IPS-20b (cell line): ENCODE measurements around the gene MYBL2.

Experiments used
- H3K27ac ChIP-seq: one replicate; pipeline ENCODE4 v1.5.1; 2013; ENCODE audit warnings: low read length
- H3K27me3 ChIP-seq: 2 replicates; pipeline ENCODE4 v1.6.1; 2013; ENCODE audit warnings: mild to moderate bottlenecking, low read length, inconsistent platforms; ENCODE audit not compliant: insufficient read depth
- H3K36me3 ChIP-seq: 2 replicates; pipeline ENCODE4 v1.6.1; 2013; ENCODE audit warnings: low read depth, mild to moderate bottlenecking, inconsistent platforms, low read length, moderate library complexity; ENCODE audit not compliant: insufficient read depth
- H3K4me1 ChIP-seq: 2 replicates; pipeline ENCODE4 v1.6.1; 2013; ENCODE audit warnings: mild to moderate bottlenecking, control low read depth, inconsistent platforms, low read length, moderate library complexity; ENCODE audit not compliant: insufficient read depth
- H3K4me3 ChIP-seq: 2 replicates; pipeline ENCODE4 v1.5.1; 2013; ENCODE audit warnings: mild to moderate bottlenecking, low read length, inconsistent platforms
- H3K9ac ChIP-seq: 2 replicates; pipeline ENCODE4 v1.6.1; 2013; ENCODE audit warnings: low read depth, mild to moderate bottlenecking, inconsistent platforms, low read length, moderate library complexity
- H3K9me3 ChIP-seq: 2 replicates; pipeline ENCODE4 v1.6.1; 2013; ENCODE audit warnings: mild to moderate bottlenecking, low read depth, low read length, inconsistent platforms; ENCODE audit not compliant: insufficient read depth

MYBL2 gene

DNA sequence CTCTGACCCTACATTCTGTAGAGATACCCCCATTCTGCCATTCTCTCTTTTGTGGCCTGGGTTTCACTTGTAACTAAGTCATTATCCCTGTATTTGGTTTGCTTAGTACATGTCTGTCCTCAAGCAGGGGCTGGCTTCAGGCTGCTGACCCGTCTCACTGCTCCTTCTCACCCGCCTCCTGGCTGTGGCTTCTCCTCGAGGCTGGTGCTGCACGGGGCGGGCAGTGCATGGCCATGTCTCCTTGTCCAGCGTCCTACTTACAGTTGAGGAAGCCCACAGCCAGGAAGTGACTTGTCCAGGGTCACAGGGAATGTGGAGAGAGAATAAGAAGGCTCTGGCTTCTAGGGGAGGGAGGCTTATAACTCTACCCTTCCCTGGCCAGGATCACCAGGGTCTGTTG is 48.6 kb downstream of the MYBL2 start:
- Histone ChIP-seq H3K9me3 (no peaks in the 10 kb centered on the region), H3K4me3 (no peak overlapping the region), H3K4me1 (no peaks in the 10 kb centered on the region), H3K36me3 (peaks cover 68% of the 10 kb centered on the region), H3K27me3 (no peaks in the 10 kb centered on the region), H3K9ac (no peak overlapping the region), H3K27ac (no peak overlapping the region)

DNA sequence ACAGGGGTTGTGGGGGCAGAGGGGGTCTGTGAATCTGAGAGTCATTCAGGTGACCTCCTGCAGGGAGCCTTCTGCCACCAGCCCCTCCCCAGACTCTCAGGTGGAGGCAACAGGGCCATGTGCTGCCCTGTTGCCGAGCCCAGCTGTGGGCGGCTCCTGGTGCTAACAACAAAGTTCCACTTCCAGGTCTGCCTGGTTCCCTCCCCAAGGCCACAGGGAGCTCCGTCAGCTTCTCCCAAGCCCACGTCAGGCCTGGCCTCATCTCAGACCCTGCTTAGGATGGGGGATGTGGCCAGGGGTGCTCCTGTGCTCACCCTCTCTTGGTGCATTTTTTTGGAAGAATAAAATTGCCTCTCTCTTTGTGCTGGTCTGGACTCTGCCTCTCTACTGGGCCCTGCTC is 49.2 kb downstream of the MYBL2 start:
- Histone ChIP-seq H3K27ac (no peak overlapping the region), H3K9ac (no peak overlapping the region), H3K4me3 (no peak overlapping the region), H3K36me3 (peaks cover 62% of the 10 kb centered on the region), H3K9me3 (no peaks in the 10 kb centered on the region), H3K4me1 (no peaks in the 10 kb centered on the region; the same call in 1 of the 2 replicates), H3K27me3 (no peaks in the 10 kb centered on the region)

DNA sequence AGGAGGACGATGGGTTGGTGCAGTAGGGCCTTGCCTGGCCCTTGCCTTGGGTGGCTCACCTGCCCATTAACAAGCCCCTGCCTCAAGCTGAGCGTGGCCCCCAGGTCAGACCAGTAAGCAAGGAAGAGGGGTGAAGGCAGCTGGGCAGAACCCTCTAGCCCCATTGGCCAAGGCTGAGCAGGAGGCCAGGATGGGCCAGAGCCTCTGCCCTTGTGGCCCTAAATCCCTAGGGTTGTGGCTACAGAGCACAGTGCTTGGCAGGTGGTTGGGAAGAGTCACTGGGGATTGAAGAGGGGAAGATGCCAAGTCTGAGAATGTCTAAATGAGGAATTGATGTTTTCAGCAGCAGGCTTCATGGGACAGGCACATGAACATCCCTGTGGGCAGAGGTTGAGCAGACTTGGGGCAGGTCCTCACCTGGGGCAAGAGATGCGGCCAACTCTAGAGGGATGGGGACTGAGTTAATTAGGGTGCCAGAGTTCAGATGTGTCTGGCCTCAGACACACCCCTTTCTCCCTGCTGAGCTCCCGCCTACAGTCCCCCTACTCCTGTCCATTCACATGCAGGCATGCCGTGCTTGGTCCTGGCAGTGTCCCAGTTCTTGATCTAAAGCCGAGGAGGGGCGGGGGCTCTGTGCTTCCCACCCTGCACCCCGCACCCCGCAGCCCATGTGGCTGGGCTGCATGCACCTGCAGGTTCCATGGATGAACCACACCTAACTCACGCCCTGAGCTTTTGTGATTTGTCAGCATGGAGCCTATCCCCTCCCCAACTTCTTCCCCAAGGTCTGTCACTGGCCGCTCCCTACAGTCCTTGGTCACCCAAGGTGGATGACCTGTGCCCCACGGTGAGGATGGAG is 50.1 kb downstream of the MYBL2 start:
- Histone ChIP-seq H3K9ac (no peak overlapping the region), H3K9me3 (no peaks in the 10 kb centered on the region), H3K4me3 (no peak overlapping the region), H3K27me3 (no peaks in the 10 kb centered on the region), H3K27ac (no peak overlapping the region), H3K36me3 (peaks cover 53% of the 10 kb centered on the region), H3K4me1 (no peaks in the 10 kb centered on the region; the same call in 1 of the 2 replicates)

DNA sequence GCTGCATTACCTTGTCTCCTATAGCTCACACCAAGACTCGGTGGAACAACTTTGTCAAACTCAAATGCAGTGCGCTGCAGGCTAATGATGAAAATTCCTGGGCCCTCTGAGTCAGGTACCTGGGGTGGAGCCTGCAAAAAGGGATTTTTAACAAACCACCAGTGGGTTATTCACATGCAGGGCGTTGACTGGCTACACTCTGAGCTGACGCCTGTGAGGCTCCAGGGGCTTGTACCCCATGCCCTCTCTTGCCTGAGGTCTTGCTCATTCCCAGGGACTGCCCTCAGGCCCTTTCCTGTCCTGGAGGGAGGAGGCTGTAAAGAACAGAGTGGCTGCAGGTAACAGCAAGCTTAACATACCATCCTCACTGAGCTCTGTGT is 50.7 kb downstream of the MYBL2 start:
- Histone ChIP-seq H3K9ac (no peak overlapping the region), H3K27ac (no peak overlapping the region), H3K4me3 (no peak overlapping the region), H3K36me3 (peaks cover 48% of the 10 kb centered on the region), H3K4me1 (no peaks in the 10 kb centered on the region; the same call in 1 of the 2 replicates), H3K27me3 (no peaks in the 10 kb centered on the region), H3K9me3 (no peaks in the 10 kb centered on the region)

DNA sequence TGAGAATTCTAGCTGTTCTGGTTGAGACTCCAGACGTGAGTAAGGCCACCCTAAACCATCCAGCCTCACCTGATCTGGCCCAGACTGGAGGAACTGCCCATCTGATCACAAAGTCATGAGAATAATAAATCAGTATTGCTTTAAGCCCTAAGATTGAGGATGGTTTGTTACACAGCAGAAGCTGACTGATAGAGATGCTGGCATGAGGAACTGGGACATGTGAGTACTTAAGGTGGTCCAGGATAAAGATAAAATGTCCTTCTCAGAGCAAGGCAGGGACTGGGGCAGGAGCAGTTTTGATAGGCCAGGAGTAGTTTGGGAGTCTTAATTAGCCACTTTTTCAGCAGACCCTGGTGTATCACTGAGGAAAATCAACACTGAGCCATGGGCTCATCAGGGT is 53.1 kb downstream of the MYBL2 start:
- H3K4me3 ChIP-seq = no peak overlapping the region
- H3K9me3 ChIP-seq = no peaks in the 10 kb centered on the region
- no peak overlapping the region for H3K27ac ChIP-seq
- no peaks in the 10 kb centered on the region; the same call in 1 of the 2 replicates for H3K4me1 ChIP-seq
- H3K27me3 ChIP-seq = no peaks in the 10 kb centered on the region
- no peak overlapping the region for H3K9ac ChIP-seq
- peaks cover 27% of the 10 kb centered on the region for H3K36me3 ChIP-seq

DNA sequence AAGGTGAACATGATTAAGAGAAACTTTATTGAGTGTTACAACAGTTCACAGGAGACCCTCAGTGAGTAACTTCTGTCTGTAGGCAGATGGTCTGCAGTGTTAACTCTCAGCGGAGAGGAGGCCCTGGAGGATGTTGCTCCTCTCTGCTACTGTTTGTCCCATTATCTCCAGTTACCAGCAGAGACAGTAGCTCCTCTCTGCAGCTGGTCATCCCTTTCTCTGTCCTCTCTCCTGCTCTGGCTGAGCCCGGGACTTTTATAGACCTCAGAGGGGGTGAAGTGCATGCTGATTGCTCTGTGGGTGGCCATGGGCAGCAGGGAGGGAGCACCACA is 54.1 kb downstream of the MYBL2 start:
- Histone ChIP-seq H3K9ac (no peak overlapping the region), H3K27me3 (no peaks in the 10 kb centered on the region), H3K4me1 (no peaks in the 10 kb centered on the region; the same call in 1 of the 2 replicates), H3K9me3 (no peaks in the 10 kb centered on the region), H3K27ac (no peak overlapping the region), H3K4me3 (no peak overlapping the region), H3K36me3 (peaks cover 17% of the 10 kb centered on the region)

DNA sequence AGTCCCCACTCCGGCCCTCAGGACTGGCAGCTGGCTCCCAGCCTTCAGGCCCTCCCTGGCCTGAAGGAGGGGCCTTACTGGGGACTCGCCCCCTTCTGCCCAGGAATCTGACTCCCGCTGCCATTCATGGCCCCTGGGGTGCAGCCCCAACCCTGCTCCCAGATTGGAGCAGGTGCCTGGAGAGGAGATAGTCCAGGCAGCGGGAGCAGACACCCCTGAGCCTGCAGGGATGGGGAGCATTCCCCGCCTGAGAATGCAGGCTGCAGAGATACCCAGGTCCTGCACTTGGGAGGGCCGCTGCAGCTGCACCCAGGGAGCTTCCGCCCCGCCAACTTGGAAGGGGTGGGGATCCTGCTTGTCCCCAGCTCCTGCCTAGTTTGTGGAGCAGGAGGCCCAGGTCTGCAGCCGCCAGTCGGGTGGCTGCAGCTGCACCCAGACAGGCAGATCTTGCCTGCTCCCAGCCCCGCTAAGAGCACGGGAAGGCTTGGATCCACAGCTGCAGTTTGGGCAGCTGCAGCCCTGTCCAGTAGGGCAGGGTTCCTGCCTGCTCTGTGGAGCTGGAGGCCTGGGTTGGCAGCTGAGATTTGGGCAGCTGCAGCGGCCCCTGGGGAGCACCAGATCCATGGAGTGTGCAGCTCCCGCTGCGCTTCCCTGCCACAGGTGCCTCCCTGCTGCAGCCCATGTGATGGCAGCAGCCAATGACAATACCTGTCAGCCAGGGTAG is 54.7 kb downstream of the MYBL2 start:
- no peaks in the 10 kb centered on the region for H3K9me3 ChIP-seq
- H3K27ac ChIP-seq = no peak overlapping the region
- H3K9ac ChIP-seq = no peak overlapping the region
- no peaks in the 10 kb centered on the region for H3K27me3 ChIP-seq
- H3K4me3 ChIP-seq = no peak overlapping the region
- H3K4me1 ChIP-seq = no peaks in the 10 kb centered on the region; the same call in 1 of the 2 replicates
- peaks cover 12% of the 10 kb centered on the region for H3K36me3 ChIP-seq

DNA sequence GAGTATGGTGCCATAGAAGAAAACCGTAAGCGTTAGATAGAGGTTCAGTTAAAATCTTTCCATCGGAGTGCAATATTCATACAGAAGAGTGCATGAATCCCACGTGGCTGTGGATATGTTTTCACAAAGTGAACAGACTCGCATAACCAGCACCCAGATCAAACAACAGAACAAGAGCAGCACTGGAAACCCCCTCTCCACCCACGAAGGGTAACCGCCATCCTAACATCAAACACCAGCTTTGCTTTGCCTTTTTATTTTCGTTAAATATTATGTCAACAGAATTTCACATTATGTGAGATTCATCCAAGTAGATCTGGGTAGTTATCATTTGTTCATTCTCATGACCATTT is 55.2 kb downstream of the MYBL2 start:
- peaks cover 7% of the 10 kb centered on the region for H3K36me3 ChIP-seq
- H3K4me3 ChIP-seq = no peak overlapping the region
- H3K27ac ChIP-seq = no peak overlapping the region
- no peaks in the 10 kb centered on the region for H3K27me3 ChIP-seq
- H3K9ac ChIP-seq = no peak overlapping the region
- H3K9me3 ChIP-seq = no peaks in the 10 kb centered on the region
- H3K4me1 ChIP-seq = no peaks in the 10 kb centered on the region; the same call in 1 of the 2 replicates

DNA sequence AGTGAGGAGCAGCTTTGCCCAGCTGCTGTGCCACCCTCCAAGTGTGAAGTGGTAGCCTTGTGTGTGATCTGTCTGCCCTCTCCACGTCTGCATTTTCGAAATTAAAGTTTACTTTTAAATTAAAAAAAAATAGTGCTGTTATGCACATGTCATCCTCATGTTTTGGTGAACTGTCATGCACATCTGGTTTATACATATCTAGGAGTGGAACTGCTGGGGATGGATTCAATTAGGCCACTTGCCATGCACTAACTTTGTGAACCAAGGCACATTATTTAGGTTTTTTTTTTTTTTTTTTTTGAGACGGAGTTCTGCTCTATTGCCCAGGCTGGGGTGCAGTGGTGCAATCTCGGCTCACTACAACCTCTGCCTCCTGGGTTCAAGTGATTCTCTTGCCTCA is 56.3 kb downstream of the MYBL2 start:
- Histone ChIP-seq H3K9ac (no peak overlapping the region), H3K27me3 (no peaks in the 10 kb centered on the region), H3K9me3 (no peaks in the 10 kb centered on the region), H3K4me1 (no peaks in the 10 kb centered on the region; the same call in 1 of the 2 replicates), H3K36me3 (no peaks in the 10 kb centered on the region), H3K27ac (no peak overlapping the region), H3K4me3 (no peak overlapping the region)

DNA sequence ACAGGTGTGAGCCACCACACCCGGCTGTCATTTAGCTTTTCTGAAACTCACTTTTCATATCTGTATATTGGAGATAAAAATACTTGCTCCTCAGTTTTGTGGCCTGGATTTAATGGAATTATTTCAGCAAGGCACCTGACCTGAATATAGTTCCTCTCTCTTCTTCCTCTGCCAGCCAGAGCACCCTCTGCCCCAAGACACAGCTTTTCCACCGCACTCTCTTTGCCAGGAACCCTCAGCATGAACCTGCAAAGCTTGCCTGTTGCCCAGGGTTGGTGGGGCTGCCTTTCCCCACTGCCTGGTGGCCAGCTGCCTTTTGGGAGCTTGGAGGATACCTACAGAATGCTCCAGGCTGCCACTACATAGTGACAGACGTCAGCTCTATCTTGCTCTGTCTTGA is 56.8 kb downstream of the MYBL2 start:
- Histone ChIP-seq H3K27me3 (no peaks in the 10 kb centered on the region), H3K4me3 (no peak overlapping the region), H3K9me3 (no peaks in the 10 kb centered on the region), H3K9ac (no peak overlapping the region), H3K36me3 (no peaks in the 10 kb centered on the region), H3K27ac (no peak overlapping the region), H3K4me1 (no peaks in the 10 kb centered on the region; the same call in 1 of the 2 replicates)

DNA sequence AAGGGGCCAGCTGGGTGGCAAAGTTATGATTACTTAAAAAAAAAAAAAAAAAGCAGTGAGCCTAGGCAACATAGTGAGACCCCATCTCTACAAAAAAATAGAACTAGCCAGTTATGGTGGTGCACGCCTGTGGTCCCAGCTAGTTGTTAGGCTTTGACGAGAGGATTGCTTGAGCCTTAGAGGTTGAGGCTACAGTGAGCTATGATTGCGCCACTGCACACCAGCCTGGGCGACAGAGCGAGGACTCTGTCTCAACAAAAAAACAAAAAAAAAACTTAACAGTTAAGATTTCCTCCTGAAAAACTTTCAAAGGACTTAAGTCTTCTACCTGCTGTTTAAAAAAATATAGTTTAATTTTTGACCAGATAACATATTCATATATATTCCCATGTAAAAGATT is 57.5 kb downstream of the MYBL2 start:
- Histone ChIP-seq H3K27ac (no peak overlapping the region), H3K36me3 (no peaks in the 10 kb centered on the region), H3K4me1 (no peaks in the 10 kb centered on the region; the same call in 1 of the 2 replicates), H3K9ac (no peak overlapping the region), H3K4me3 (no peak overlapping the region), H3K9me3 (no peaks in the 10 kb centered on the region), H3K27me3 (no peaks in the 10 kb centered on the region)

DNA sequence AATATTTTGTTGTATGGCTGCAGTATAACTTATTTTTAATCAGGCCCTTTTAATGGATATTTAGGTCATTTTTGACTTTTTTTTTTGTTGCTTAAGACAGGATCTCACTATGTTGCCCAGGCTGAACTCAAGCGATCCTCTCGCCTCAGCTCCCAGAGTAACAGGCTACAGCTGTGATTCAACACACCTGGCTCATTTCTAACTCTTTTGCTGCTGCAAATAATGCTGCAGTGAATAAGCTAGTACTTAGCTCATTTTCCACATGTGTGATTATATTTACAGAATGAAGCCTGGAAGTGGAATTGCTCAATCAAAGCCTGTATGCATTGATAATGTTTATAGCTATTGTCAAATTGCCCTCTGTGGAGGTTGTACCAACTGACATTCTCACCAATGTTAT is 58.8 kb downstream of the MYBL2 start:
- Histone ChIP-seq H3K9ac (no peak overlapping the region), H3K27ac (no peak overlapping the region), H3K9me3 (no peaks in the 10 kb centered on the region), H3K27me3 (no peaks in the 10 kb centered on the region), H3K36me3 (no peaks in the 10 kb centered on the region), H3K4me3 (no peak overlapping the region), H3K4me1 (no peaks in the 10 kb centered on the region; the same call in 1 of the 2 replicates)
